Hematopoietic multipotent progenitor cell treated with erythropoietin and hydrocortisone succinate and interleukin-3 and kit ligand, for 17 days (in vitro differentiated cells): ENCODE results near the gene DENND1A.
"Not testable (repeated sequence)": the region's sequence is repeated elsewhere in the genome, so short reads cannot be mapped to it uniquely, and the experiment has no call there.

ENCODE experiments used
- DNase-seq: peaks from one replicate; pipeline ENCODE4 v3.0.0-alpha.2; 2015; ENCODE audit warnings: low spot score

DENND1A gene

DNA sequence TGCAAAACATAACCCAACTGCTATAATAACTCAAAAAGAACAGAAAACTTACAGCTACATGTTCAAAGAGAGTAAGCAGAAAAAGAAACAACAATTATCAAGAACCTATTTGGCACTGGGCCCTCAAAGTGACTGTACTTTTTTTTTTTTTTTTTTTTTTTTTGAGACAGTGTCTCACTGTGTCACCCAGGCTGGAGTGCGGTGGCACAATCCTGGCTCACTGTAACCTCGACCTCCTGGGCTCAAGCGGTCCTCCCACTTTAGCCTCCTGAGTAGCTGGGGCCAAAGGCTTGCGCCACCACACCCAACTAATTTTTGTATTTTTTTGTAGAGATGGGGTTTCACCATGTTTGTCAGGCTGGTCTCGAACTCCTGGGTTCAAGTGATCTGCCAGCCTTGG lies 114.1 kb downstream of the DENND1A start:
- DNase-seq, result not testable (repeated sequence)

DNA sequence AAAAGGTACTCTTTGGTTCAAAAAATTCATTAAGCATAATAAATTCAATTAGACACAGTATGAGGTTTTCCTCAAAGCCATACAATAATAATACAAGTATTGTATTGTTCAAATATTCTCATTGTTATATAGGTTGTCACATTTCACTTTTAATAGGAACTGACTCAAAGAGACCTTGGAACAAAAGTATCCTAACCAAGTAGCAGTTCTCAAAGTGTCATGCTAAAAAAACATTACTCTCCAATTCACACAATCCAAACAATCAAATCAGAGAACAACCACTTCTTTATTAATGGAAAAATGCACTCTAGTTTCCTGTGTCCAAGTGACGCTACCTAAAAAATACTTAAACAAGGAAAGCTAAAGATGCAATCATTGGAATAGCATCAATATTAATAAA lies 115.4 kb downstream of the DENND1A start:
- DNase-seq, result no peak

DNA sequence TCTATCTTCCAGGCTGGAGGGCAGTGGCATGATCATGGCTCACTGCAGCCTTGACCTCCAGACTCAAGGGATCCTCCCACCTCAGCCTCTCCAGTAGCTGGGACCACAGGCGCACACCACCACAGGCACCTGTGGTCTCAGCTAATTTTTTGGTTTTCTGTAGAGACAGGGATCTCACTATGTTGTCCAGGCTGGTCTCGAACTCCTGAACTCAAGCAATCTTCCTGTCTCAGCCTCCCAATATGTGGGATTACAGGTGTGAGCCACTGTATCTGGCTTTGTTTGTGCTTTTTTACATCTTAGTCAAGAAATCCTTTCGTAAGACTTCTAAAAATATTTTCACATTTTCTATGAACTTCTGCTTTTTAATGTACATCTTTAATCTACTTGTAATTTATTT lies 116.9 kb downstream of the DENND1A start:
- DNase-seq, result no peak

DNA sequence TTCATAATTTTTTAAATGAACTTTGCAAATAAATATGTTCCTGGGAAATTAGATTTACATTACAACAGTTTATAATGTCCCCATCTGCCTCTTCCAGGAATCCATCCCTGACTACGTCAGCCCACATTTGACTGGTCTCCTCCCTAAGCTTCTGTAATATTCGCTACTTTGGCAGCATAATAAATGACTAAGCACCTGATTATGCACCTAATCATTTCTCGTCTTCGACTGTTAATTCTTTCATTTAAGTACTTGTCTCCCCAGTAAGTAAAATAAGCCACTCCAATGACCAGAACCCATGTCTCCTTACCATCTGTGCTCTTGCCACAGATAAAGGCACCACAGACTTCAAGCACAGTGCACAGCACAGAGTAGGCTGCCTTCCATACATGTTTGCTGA lies 122.7 kb downstream of the DENND1A start:
- no peak for DNase-seq

DNA sequence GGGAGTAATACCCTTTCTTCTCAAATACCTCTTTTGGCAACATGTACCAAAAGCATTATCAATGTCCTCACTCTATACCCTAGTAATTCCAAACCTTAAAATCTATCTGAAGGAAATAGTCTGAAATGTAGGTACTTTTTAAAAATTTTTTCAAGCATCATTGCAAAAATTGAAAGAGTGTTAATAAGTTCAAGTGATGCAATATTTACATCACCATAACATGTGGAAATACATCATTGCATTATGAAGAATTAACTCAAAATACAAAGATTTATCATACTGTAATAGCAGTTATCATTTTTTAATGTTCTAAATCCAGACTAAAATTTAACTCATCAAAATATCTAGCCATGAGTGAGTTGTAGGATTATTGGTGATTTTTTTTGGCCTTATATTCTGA lies 123.1 kb downstream of the DENND1A start:
- no peak for DNase-seq

DNA sequence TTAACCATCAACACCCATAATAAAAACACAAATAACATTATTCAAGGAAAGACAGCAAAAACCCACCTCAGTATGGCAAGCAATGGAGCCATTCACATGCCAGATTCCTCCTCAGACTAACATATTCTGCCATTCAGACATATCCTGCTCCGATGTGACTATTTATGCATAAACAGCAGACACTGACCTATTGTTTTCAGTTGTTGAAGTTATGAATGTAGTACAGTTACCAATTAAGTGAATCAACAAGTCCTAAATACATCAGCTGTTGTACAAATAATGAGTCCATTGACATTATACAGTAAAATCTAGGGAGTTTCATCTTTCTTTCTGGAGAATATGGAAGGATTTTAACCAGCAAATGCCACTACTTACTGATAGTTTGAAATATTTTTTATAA lies 131.7 kb downstream of the DENND1A start:
- DNase-seq, result no peak

DNA sequence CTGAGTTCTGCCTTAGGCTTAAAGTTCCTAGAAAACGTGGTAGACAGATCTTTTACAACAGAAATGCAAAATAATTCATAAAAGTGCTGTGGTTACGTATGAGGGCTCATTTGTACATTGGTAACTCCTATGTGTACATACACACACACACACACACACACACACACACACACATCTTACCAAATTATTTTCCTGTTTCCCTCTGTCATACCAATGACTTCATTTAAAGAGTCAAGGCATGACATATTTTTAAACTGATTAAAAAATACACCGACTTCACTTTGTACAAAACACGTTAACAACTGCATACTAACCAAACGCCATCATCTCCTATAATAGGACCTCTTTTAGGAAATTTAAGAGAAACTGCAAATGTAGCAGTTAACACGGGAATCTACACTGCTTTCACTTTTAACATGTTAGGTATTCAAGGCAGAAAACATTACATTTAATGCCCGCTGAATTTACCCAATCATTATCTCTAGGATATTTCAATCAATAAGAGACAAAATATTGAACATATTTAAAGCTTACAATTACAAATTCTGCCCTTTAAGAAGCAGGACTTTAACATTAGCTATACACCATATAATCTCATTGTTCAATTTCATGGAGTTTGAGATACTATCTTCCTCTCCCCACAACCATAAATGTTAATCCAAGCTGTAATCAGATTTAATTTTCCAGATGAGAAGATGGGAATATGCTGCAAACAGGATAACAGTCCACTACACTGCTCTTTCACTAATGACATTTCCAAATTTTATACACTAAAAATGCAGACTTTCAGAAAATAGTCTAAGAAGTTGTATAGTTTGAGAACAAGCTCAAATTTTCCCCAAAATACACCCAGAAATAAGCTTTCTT lies 133.1 kb downstream of the DENND1A start:
- no peak for DNase-seq

DNA sequence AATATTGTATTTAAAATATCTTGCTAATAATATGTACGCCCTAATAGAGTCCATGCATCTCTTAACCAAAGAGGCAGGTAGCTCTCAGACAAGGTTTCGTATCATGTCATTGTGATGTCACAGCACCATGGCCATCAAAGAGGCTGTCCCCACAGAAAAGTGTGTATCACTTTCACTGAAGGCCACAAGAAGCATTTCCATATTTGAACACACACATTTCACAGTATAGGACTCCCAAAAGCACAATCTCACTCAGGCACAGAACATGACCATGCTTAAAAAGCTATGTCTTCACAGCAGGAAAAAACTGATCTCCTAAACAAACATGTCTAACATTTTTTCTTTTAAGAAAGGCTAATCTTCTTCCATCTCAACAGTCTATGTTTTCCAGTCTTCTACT lies 133.8 kb downstream of the DENND1A start:
- DNase-seq, result no peak

DNA sequence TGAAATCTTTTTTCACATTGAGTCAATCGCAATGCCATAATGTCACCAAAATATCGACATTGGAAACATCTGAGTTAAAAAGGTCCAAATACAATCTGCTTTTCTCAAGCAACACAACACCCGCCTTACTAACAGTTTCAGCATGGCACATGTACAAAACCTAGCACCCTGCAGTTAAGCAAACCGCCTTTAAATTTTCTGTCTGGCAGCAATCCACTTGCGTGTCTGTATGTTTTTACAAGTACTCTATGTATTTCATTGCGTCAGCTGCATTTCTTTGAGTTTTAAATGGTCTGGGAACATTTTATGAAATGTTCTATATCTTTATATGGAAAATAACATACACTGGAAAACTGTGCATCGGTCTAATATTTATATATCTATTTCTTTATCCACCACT lies 134.6 kb downstream of the DENND1A start:
- no peak for DNase-seq

DNA sequence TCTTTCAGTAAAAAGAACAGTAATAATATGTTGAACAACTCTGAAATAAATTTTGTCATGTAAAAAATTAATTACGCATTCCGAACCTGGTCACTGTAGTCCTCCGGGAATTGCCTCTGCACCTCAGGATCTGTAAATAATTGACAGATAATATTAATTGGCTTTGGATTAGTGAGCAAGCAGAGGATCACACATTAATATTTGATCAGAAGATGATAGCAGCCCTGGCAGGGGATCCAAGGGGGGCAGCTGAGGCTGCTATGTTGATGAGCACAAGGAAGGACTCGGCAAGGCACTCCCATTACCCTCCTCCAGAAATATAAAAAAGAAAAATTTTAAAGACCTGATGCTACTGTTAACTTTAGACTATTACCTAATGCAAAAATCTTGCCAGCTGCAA lies 137.4 kb downstream of the DENND1A start:
- DNase-seq, result no peak

DNA sequence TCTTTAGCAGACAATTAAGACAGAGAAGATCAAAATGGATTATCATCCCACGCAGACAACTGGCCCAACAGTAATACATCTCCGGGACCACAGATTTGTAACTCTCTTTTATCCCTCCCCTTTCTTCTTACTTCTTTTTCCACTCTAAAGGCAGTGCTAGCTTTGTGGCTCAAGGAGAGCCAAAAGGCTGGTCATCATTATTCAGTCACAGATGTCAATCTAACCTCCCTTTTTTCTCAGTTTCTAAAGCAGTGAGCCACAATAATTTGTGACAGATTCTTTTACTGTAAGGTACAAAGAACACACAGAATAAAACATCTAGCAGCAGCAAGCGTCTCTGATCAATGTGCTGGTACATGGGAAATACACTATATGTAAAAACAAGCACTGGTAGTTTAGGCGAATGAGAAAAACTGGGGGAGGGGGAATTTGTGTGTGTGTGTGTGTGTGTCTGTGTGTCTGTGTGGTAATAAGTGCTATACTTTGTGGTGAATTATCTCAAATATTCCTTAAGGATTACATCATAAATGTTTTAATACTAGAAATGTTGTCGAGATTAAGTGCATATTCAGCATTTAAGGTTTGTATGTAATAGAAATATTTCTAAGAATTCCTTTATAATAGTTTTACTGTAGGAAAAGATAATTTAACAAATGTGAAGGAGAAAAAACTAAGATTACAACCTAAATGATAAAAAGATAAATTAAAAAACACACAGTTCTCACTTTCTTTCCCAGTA lies 140.2 kb downstream of the DENND1A start:
- DNase-seq, result no peak

DNA sequence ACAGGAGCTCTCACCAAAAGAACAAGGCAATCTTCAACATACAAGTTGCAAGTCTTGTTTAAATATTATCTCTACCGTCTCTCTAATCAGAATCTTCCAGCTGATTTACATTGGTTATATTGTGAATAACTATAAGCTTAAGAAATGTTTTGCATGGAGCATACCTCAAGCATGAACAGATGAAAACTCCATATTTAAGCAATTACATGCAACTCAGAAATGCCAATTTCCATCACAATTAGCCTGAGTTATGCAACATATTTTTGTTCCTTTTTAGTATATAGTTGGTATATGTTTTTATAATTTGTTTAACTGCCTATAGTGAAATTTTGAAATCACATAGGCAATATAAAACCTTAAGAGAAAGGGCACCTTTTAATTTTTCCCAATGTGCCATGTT lies 142.5 kb downstream of the DENND1A start:
- DNase-seq, result no peak

DNA sequence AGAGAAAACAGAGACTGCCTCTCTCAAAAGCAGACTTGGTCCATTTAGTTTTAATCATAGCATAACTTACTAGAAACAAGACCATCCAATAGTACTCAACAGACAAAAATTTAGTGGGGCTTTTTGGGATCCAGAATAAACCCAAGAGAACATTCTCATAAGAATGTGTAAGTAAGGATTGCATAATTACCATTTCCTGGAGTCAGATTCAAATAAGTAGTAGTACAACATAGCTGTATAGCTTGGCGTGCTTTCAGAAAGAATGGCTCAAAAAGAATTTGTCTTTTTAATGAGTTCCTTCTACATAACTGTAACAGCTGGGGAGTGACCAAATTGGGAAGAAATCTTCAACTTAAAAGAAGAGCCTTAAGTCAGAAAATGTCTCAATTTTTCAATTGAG lies 145.4 kb downstream of the DENND1A start:
- DNase-seq, result no peak

DNA sequence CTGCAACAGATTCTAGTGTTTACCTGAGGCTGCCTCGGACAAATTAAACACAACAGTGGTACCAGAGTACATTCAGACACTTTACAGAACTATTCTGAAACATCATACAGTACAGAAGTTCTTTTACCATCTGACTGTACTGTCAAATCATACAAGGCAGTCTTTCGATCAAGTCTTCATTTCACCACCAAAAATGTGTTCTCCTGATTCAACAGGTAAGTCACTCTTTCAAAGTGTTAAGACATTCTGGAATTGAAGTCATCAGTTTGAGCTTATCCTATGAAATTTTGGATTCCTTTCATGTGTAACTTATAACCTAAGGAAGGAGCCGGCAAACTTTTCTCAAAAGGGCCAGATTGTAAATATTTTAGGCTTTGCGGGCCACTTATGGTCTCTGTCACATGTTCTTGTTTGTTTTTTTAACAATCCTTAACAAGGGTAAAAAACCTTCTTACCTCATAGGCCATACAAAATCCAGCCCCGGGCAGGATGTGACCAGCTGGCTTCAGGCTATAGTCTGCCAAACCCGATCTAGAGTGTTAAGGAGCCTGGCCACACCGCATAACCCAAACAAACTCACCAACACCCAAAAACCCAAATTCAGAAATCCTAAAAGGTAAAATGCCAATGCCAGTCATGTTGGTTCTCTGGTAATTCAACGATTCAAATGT lies 151.6 kb downstream of the DENND1A start:
- no peak for DNase-seq

DNA sequence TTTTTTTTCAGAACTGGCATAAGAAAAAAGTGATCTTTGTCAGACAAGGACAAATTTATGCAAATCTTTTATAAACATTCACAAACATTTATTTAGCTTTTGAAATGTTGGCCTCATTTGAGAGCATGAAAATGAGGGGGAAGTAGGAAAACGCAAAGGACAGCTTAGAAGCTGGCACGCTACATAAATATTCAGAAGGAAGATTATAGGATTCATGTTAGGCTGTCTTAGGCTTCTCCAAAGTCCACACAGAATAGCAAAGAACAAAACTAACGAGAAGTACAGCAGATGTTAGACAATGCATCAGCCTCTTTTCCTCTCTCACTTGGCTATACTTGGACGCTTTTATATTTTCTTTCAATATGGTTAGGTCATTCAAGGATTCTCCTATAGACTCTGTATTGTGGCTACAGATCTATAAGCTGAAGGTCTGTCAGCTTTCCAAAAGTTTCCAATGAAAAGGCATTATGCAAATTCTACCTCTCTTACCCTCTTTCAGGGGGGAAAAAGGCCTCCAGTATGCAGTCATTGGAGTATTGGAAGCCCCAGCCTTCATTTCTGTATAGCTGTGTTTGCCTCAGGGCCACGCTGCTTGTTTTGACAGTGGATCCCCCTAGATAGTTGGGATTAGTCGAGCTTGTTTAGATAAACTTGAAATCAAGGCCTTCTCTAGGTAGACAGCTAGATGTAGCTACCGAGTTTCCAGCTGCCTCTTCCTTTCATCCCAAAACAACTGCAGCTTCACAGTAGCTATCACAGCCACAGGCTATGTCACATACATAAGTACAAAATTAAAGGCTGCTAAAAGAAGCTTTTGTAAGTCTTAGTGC lies 153.0 kb downstream of the DENND1A start:
- DNase-seq, result no peak

DNA sequence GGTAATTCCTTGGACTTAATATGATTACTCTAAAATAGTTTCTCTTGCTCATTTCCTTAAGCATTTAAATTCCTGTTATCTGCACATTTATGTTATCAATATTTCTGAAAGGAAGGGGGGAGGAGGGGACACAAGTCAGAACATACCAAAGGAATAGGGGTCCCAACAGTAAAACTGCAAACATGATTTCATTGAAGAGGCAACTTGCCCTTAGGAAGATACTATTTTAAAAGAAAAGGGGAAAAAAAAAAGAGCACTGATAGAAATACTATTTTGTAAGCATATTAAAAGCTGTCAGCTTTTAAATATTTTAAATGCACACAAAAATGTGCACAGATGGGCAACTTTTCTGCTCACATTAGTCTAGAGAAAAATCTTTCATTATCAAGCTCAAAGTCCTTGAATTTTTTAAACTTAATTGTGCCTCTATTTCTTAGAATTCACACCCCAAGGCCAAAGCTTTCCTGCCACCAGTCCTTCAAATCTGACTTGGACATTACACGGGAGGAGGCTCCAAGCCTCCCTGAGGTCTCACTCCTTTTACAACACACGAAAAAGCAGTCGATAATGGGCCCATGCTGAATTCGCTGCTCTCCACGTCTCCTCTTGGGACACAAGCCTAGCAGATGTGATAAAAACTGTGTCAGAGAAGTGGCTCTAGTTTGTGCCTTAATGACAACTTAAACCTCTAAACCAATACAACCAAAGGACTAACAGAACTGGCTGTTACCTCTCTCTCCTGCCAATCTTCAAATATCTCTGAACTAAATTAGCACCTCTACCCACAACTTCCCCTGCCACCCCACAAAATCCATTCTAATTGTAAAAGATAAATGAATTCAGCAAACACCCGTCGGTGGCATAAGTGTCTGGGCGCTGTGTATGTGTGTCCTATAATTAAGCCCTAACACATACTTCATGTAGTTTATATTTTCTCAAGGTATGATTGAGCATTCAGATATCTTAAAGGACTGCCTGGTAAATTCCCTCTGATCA lies 154.3 kb downstream of the DENND1A start:
- no peak for DNase-seq

DNA sequence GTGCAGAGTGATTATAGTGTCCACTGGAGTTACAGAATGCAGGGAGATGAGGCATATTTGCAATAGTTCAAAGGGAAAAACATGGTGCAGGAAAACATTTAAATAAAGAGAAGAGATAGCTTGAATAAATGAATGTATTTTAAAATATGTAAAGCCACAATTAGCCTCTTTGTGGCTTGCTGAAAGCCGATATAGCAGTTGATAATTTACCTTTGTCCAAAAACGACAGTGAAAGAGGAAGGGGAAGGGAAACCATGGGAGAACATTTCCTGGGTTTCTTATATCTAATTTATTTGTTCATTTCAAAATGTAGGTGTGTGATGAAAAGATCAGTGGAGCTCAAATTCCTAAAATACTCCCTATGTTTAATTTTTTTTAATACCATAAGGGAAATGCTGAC lies 156.1 kb downstream of the DENND1A start:
- DNase-seq, result no peak

DNA sequence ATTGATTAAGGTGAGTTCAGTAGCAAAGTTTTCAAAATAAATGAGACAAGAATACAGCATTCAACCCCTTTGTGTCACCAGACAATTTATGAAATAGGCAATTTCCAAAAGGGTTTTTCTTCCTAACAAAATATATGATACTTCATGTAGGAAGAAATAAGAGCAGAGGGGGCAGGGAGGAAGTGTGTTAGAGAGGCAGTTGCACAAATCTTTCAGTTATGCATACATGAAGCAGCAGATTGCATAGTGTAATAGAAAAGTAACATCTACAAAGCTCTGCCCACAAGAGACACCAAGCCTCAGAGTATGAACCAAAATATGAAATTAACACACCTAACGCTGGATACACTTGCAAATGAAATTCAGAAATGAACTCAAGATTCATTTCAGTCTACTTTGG lies 157.0 kb downstream of the DENND1A start:
- DNase-seq, result no peak

DNA sequence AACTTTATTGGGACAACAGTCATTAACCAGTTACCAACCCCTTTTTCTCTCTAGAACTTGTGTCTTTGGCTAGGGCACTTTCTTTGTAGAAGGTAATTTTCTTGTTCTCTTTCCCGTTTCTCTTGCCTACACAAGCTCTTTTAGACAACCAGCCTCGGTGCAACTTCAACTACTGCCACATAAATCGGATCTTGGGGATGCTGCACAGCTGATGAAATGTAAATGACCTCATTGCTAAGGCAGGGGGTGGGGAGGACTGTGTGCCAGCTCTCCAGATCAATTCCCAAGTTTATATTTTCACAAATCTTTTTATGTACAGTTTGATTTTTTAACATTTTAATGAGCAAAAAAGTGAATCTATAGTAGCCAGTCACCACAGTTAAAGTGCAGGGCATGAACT lies 157.6 kb downstream of the DENND1A start:
- DNase-seq, result no peak

DNA sequence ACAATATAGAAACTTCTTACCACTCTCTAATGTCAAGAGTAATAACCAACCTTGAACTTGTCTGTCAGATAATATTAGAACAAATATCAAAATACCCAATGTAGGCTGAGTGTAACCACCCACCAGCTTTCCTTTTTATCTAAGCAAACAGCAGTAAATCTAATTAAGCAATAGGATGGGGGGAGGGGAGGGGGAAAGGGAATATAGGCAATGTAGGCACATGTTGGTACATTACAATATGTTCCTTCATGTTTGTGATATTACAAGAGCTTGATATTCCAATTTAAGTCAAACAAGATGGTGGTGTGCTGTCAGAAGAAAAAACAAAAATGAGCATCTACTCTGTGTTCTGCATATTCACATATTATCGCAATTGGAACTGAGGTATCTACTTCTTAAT lies 158.2 kb downstream of the DENND1A start:
- DNase-seq, result no peak

DNA sequence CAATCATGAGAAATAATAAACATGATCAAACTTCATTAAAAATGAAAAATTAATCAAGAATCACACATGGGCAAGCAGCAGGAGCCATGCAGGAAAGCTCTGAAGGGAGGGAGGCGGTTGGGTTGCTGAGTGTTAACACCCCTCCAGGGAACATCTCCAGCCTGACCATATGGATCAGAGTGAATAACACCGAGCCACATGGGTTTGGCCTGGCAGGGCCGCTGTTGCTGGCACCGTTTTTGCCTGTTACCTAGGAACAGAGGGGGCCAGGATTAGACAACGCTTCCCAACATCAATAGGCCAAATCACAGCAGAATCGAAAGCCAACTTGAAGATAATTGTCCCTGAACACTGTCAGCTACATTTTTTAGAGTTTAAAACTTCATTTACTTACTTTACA lies 160.2 kb downstream of the DENND1A start:
- DNase-seq, result no peak
